NCI-H1694 (cell line): ENCODE results near the gene MRPL54.
"Not testable (repeated sequence)": the region's sequence is repeated elsewhere in the genome, so short reads cannot be mapped to it uniquely, and the experiment has no call there.

Source experiments
- DNase-seq: peaks from one replicate; lab custom pipeline; 2025; lab: John Stamatoyannopoulos, UW

Gene MRPL54

DNA sequence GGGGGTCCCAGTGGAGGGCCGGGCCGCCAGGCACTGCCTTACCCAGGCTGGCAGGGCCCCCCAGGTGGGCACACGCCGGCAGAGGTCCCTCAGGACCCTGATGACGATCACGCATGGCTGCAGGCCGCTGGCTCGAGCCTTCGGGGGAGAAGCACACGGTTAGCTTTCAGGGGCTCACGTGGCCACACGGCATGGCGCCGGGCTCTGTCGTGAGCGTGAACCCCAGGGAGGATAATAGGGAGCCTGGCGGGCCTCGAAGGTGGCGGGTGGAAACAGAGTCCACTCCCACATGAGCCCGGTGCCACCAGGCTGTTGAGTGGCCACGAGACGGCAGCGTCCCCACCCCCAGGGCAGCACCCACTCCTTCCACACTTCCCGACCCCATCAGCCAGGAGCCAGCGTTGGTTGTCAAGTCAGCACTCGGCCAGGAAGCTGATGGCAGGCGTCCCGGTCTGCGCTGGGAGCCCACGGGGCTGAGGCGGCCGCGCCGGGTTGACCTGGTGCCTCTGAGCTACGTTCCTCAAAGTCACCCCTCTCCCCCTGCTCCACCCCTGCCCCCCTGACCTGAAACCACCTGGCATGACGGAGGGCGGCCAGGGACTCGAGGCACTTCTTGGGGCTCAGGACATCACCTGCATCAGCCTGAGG is 48.4 kb downstream of the MRPL54 start:
- no peak for DNase-seq

DNA sequence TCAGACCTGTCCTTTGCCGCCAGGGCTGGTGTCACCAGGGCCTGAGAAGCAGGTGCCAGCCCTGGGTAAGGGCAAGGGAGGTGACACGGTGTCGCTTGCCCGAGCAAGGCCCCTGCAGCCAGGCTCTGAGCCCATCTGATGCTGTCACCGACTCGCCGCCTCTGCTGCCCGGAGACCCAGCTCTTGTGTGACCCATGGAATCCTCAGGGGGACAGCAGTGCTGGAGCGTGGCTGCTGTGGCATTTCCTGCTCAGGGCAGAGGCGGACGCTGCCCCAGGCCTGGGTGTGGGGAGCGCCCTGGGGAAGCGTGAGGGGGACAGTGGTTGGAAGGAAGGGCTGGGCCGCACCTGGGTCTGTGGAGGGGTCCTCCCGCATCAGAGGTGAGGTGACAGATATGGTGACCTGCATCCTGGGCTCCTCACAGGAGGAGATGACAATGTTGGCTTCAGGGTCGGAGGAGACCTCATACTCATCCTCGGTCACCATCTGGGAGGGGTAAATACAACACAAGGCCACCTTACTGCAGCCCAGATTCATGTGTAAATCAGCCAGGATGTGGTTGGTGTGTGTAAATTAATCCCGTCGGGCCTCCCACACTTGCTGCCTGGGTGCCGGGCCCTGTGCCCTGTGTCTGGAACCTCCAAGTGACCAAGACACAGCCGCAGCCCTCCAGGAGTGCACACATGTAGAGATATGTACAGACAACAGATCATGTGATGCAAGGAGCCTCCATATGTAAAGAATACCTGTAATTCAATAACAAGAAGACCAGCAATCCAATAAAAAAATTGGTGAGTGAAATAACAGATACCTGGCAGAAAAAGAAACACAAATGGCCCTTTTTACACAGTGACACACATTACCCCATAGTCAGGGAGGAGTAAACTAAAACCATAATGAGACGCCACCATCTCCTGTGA is 51.3 kb downstream of the MRPL54 start:
- no peak for DNase-seq

DNA sequence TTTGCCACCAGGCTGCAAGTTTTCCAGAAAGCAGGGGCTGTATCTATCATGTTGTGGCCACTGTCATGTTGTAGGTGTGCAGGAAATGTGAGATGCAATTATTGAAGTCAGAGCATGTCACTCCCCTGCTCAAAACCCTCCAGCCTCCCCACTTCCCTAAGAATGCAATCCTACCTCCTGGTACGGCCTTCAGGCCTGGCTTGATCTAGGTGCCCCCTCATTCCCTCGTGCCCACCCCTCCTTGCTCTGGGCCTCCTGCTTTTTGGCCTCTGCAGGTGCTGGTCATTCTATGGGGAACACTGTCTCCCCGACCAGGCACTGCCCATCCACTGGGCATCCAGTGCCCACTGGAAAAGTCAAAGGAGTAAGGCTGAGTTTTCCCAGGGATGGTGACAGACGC is 52.2 kb downstream of the MRPL54 start:
- DNase-seq, result no peak

DNA sequence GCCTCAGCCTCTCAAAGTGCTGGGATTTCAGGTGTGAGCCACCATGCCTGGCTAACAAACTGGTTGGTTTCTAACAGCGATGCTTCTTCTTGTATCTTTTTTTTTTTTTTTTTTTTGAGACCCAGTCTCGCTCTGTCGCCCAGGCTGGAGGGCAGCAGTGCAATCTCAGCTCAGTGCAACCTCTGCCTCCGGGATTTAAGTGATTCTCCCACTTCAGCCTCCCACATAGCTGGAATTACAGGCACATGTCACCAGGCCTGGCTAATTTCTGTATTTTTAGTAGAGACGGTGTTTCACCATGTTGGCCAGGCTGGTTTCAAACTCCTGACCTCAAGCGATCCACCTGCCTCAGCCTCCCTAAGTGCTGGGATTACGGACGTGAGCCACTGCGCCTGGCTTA is 53.7 kb downstream of the MRPL54 start:
- DNase-seq, result not testable (repeated sequence)

DNA sequence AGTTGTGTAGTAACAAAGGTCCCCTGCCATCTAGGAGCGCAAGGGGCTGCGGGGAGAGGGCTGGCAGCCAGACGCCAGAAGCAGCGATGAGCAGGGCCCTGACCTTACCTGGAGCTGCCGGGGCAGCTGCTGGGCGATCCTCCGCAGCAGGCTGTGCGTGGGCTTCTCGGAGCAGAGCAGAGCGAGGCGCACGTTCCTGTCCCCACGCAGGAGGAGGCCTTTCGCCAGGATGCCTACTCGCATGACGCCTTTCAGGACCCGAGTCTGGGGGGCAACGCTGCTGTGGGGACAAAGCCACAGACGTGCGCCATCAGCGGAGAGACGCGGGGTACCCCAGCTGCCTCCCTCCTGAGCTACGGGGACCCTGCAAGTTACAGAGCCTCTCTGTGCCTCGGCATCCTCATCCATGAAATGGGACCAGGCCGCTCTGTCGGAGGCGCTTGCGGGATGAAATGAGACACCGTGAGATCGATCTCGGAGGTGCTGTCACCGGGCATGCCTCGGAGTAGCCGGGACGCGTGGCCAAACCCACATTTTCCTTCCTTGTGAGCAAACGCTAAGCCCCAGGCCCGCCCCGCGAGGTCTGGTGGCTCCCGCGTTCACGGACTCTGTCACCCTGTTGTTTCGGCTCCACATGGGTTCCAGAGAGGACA is 54.2 kb downstream of the MRPL54 start:
- DNase-seq, result no peak
